Stimulated activated CD4-positive, alpha-beta T cell treated with anti-CD3 and anti-CD28 coated beads, Interleukin-4, amount 100 ng/mL, for 48 hours (primary cell): Measurements from ENCODE around the gene HNRNPCL2.
"Not testable (repeated sequence)": the region's sequence is repeated elsewhere in the genome, so short reads cannot be mapped to it uniquely, and the experiment has no call there.

Experiments used
- DNase-seq, 2 donors: peaks; one replicate each; pipeline ENCODE4 v3.0.0-alpha.2; 2020; ENCODE audit warnings: low read depth in 2 of 2

Gene HNRNPCL2

GRCh38 chr1:13116754-13117153 lies at the start of gene HNRNPCL2:
TSS of gene HNRNPCL2 (minus strand) at chr1:13116854. CDS start at chr1:13116400, 454 bp downstream.
- not testable (repeated sequence) for DNase-seq

GRCh38 chr1:13165531-13165930 lies 48.9 kb upstream of the HNRNPCL2 start, which contains the start of gene HNRNPCL4:
TSS of gene HNRNPCL4 (minus strand) at chr1:13165631. CDS start at chr1:13165467, 164 bp downstream.
- not testable (repeated sequence) for DNase-seq

- DNase-seq: not testable (repeated sequence)
Measured at GRCh38 chr1:13155909-13156308, 39.3 kb upstream of the HNRNPCL2 start, which contains the start of gene PRAMEF26. TSS of gene PRAMEF26 (minus strand) at chr1:13156009. CDS start at chr1:13153095, 2,914 bp downstream.

GRCh38 chr1:13070474-13070873 lies 46.2 kb downstream of the HNRNPCL2 start, which contains the start of gene PRAMEF25:
TSS of gene PRAMEF25 (plus strand) at chr1:13070774. CDS start at chr1:13073694, 2,920 bp downstream.
- not testable (repeated sequence) for DNase-seq
